K562 (cell line): Measurements from ENCODE around the gene RGMA.

Experiments used
- BDP1 ChIP-seq: IDR thresholded peaks from 3 replicates; pipeline ENCODE4 v1.6.1; 2011; ENCODE audit not compliant: insufficient read length, insufficient read depth
- ELF1 ChIP-seq: fragments of 200-800 bp; sonication (Bioruptor generic); IDR thresholded peaks from 2 replicates; pipeline ENCODE4 v1.6.1; 2016; ENCODE audit warnings: missing genetic modification characterization, missing compliant biosample characterization
- HDGF ChIP-seq: fragments of 450-650 bp; IDR thresholded peaks from 2 replicates; pipeline ENCODE4 v1.6.1; 2016

GRCh38 chr15:93042691-93043378 lies 46.2 kb downstream of the RGMA start:
- TF ChIP-seq HDGF (no peak), BDP1 (no peak), ELF1 (no peak)
